ENCODE measurements around the gene CHD5. TPM values are rescaled to one million over a fixed set of nuclear protein-coding genes. Genes with fewer than 3 reads are reported as not detected.

The CHD5 gene
- total RNA-seq, 1 donor = under 0.01 TPM

DNA sequence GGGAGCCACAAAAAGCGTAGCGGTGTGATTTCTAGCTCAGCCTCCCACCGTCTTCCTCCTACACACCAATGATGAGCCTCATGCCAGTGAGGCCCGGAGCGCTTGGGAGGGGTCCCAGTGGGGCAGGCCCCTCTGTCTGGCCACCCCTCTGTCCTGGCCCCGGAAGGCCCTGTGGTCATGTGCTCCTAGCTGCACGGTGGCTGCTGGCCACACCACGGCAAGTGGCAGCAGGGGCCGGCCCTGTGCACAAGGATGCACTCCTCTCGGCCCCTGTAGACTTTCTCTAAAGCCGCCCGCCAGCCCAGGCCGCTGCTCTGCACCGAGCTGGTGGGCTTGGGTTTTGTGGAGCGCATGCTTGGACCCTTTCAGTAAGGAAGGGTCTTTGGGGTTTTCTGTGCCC, 80.8 kb downstream of the CHD5 start:
- TF ChIP-seq, protein P1, sequence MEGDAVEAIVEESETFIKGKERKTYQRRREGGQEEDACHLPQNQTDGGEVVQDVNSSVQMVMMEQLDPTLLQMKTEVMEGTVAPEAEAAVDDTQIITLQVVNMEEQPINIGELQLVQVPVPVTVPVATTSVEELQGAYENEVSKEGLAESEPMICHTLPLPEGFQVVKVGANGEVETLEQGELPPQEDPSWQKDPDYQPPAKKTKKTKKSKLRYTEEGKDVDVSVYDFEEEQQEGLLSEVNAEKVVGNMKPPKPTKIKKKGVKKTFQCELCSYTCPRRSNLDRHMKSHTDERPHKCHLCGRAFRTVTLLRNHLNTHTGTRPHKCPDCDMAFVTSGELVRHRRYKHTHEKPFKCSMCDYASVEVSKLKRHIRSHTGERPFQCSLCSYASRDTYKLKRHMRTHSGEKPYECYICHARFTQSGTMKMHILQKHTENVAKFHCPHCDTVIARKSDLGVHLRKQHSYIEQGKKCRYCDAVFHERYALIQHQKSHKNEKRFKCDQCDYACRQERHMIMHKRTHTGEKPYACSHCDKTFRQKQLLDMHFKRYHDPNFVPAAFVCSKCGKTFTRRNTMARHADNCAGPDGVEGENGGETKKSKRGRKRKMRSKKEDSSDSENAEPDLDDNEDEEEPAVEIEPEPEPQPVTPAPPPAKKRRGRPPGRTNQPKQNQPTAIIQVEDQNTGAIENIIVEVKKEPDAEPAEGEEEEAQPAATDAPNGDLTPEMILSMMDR (IDR thresholded peaks at IDR 0.05; ENCODE audit: extremely low read depth, low read depth, low read length) = no peak
- H3K4me1 ChIP-seq (ENCODE audit: insufficient read depth, low read length) = no peaks in the 10 kb centered on the region

DNA sequence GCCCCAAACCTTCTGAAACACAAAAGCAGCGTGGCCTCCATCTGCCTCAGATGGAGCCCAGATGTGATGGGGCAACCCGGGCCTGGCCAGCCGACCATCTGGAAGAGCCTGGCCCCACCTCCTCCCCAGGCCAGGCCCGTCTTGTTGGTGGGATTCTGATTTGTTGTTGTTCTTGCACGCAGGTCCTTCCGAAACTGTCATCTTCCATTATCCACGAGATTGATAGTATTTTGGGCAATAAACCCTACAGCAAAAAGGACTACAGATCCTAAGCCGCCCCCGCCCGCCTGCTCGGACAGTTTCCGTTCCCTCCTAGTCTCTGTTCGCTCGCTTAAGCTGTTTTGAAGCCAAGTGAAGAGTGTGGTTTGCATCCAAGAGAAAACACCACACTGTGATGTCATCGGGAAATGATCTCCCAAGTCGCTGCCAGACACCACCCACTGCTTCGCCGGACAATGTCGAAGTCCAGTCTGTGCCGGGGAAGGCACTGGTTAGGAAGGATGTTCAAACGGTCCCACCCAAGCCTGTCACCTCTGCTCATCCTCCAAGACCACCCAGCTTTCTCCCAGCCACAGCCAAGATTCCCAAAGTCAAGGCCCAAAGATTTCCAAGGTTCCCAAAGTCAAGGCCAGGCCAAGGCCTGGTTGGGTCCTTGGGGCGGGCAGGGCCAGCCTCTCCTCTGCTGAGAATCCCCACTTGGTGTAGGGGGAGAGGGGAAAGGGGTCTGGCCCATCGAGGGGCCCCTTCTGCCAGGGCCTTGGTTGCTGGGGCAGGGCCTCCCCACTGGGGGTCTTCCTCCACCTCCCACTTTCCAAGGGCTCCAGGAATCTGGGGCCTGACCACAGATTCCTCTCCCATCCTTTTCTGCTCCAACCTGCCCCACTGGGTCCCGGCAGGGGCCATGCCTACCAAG, 81.6 kb downstream of the CHD5 start:
- Histone ChIP-seq H3K4me3 (ENCODE audit: insufficient read depth, low read length) (no peak overlapping the region), H2AFZ (ENCODE audit: low read length) (no peak overlapping the region), H3K4me2 (ENCODE audit: insufficient read depth, low read length) (no peak overlapping the region), H3K4me1 (ENCODE audit: insufficient read depth, low read length) (no peaks in the 10 kb centered on the region), H3K27ac (ENCODE audit: low read depth, low read length) (no peak overlapping the region), H4K20me1 (ENCODE audit: insufficient read depth, low read length) (no peaks in the 10 kb centered on the region), H3K79me2 (ENCODE audit: insufficient read depth, low read length) (no peaks in the 10 kb centered on the region), H3K9me3 (ENCODE audit: low read depth, low read length) (no peaks in the 10 kb centered on the region), H3K27me3 (ENCODE audit: insufficient read depth, low read length) (no peaks in the 10 kb centered on the region), H3K36me3 (ENCODE audit: insufficient read depth, low read length) (no peaks in the 10 kb centered on the region)
- TF ChIP-seq, protein P1 (IDR thresholded peaks at IDR 0.05; ENCODE audit: extremely low read depth, low read depth, low read length) = no peak
- DNase-seq (ENCODE audit: insufficient read length, low spot score, missing footprints) = no peak

More for the DNA sequence above, 80.8 kb downstream of the CHD5 start:
- Histone ChIP-seq H2AFZ (ENCODE audit: low read length) (no peak overlapping the region), H3K4me3 (ENCODE audit: insufficient read depth, low read length) (no peak overlapping the region), H3K79me2 (ENCODE audit: insufficient read depth, low read length) (no peaks in the 10 kb centered on the region), H3K9me3 (ENCODE audit: low read depth, low read length) (no peaks in the 10 kb centered on the region), H3K27me3 (ENCODE audit: insufficient read depth, low read length) (no peaks in the 10 kb centered on the region), H3K36me3 (ENCODE audit: insufficient read depth, low read length) (no peaks in the 10 kb centered on the region), H3K4me2 (ENCODE audit: insufficient read depth, low read length) (no peak overlapping the region), H4K20me1 (ENCODE audit: insufficient read depth, low read length) (no peaks in the 10 kb centered on the region), H3K27ac (ENCODE audit: low read depth, low read length) (no peak overlapping the region)
- no peak for DNase-seq (ENCODE audit: insufficient read length, low spot score, missing footprints)

DNA sequence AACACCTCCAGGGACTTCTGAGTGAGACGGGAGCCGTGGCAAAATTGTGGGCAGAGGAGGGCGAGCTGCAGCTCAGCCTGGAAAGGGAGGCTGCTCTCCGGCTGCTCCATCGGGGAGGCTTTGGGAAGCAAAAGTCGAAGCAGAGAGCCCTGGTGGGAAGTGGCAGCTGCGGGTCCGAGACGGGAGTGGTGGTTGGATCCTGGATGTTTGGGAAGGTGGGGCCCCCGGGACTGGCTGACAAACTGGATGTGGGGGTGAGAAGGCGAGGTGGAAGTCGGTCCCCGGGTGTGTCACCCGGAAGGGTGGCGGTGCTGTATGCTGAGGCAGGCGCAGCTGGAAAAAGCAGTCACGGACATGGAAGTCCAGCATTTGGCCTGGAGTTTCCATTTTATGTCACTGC, 82.3 kb downstream of the CHD5 start:
- Histone ChIP-seq H3K36me3 (ENCODE audit: insufficient read depth, low read length) (no peaks in the 10 kb centered on the region), H3K27ac (ENCODE audit: low read depth, low read length) (no peak overlapping the region), H2AFZ (ENCODE audit: low read length) (no peak overlapping the region), H3K79me2 (ENCODE audit: insufficient read depth, low read length) (no peaks in the 10 kb centered on the region), H4K20me1 (ENCODE audit: insufficient read depth, low read length) (no peaks in the 10 kb centered on the region), H3K4me2 (ENCODE audit: insufficient read depth, low read length) (no peak overlapping the region), H3K4me1 (ENCODE audit: insufficient read depth, low read length) (no peaks in the 10 kb centered on the region), H3K27me3 (ENCODE audit: insufficient read depth, low read length) (no peaks in the 10 kb centered on the region), H3K9me3 (ENCODE audit: low read depth, low read length) (no peaks in the 10 kb centered on the region), H3K4me3 (ENCODE audit: insufficient read depth, low read length) (no peak overlapping the region)
- no peak for DNase-seq (ENCODE audit: insufficient read length, low spot score, missing footprints)
- TF ChIP-seq, protein P1 (IDR thresholded peaks at IDR 0.05; ENCODE audit: extremely low read depth, low read depth, low read length) = no peak

DNA sequence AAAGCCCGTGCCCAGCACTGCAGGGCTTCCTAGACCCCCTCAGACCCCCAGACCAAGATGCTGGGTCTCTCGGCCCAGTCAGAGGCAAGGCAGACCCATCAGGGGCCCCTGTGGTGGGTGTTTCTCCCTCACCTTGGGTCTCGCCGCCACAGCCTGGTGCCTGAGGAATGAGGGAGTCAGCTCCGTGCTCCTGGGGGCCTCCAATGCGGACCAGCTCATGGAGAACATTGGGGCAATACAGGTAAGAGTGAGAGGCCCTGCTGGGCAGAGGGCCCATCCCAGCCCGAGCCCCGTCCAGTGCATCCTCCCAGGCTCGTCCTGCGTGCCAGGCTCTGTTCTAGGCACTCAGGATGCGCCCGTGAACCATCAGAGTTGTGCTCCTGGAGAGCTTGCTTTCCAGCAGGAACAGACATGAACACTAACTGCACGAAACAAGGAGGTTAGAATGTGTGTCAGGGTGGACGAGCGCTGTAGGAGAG, 83.0 kb downstream of the CHD5 start:
- H4K20me1 ChIP-seq (ENCODE audit: insufficient read depth, low read length) = no peaks in the 10 kb centered on the region
- no peak overlapping the region for H2AFZ ChIP-seq (ENCODE audit: low read length)
- no peak overlapping the region for H3K27ac ChIP-seq (ENCODE audit: low read depth, low read length)
- no peak overlapping the region for H3K4me2 ChIP-seq (ENCODE audit: insufficient read depth, low read length)
- no peak for DNase-seq (ENCODE audit: insufficient read length, low spot score, missing footprints)
- H3K4me1 ChIP-seq (ENCODE audit: insufficient read depth, low read length) = no peaks in the 10 kb centered on the region
- no peaks in the 10 kb centered on the region for H3K27me3 ChIP-seq (ENCODE audit: insufficient read depth, low read length)
- H3K36me3 ChIP-seq (ENCODE audit: insufficient read depth, low read length) = no peaks in the 10 kb centered on the region
- no peaks in the 10 kb centered on the region for H3K79me2 ChIP-seq (ENCODE audit: insufficient read depth, low read length)
- TF ChIP-seq, protein P1 (IDR thresholded peaks at IDR 0.05; ENCODE audit: extremely low read depth, low read depth, low read length) = no peak
- no peak overlapping the region for H3K4me3 ChIP-seq (ENCODE audit: insufficient read depth, low read length)
- no peaks in the 10 kb centered on the region for H3K9me3 ChIP-seq (ENCODE audit: low read depth, low read length)

All from osteoblast (primary cell).